Panc1 (cell line): ENCODE measurements around the gene TBC1D7. TPM values are rescaled to one million over a fixed set of nuclear protein-coding genes. Genes with fewer than 3 reads are reported as not detected.

Source experiments
- ATAC-seq: fragments of 200-7000 bp; cut with Tn5 transposase; 2 replicates; pipeline ENCODE4 v1.9.1; 2020; ENCODE audit warnings: mild to moderate bottlenecking, moderate library complexity
- BruUV-seq: library from RNA; stranded (reverse); fragments of 400-500 nt; replicated peaks from 2 replicates; lab custom pipeline; 2021; lab: Mats Ljungman, UMichigan
- CTCF ChIA-PET: fragments of 300-600 bp; sonication (Branson Sonifier 250); formaldehyde crosslinking; loops from one replicate; lab custom pipeline; 2022; ENCODE audit warnings: antibody characterized with exemption; lab: Charles Lee
- POLR2A ChIA-PET: fragments of 300-600 bp; sonication (Branson Sonifier 250); formaldehyde crosslinking; loops from one replicate; lab custom pipeline; 2022; ENCODE audit warnings: antibody characterized with exemption; lab: Charles Lee
- DNase-seq: peaks from one replicate; pipeline ENCODE4 v3.0.0-alpha.2; 2010; ENCODE audit warnings: low read depth, low spot score
- H3K27ac ChIP-seq: 2 replicates; pipeline ENCODE4 v1.5.1; 2011; ENCODE audit warnings: mild to moderate bottlenecking, low read length, inconsistent platforms
- H3K27me3 ChIP-seq: fragments of 200-500 bp; sonication (Bioruptor generic); 2 replicates; pipeline ENCODE4 v1.6.0; 2014; ENCODE audit warnings: low read length, inconsistent platforms; ENCODE audit not compliant: control insufficient read depth, insufficient read depth
- H3K36me3 ChIP-seq: fragments of 200-500 bp; sonication (Bioruptor generic); 2 replicates; pipeline ENCODE4 v1.5.1; 2014; ENCODE audit warnings: inconsistent platforms, mild to moderate bottlenecking, low read length, moderate library complexity; ENCODE audit not compliant: control insufficient read depth, insufficient read depth
- H3K4me1 ChIP-seq: 2 replicates; pipeline ENCODE4 v1.5.1; 2011; ENCODE audit warnings: inconsistent platforms, mild to moderate bottlenecking, low read length, moderate library complexity; ENCODE audit not compliant: control insufficient read depth, insufficient read depth
- H3K4me3 ChIP-seq, 2 experiments: 2 replicates each; pipeline ENCODE4 v1.5.1; 2011 to 2012; ENCODE audit warnings: low read depth in 2 of 2, low read length in 2 of 2, mild to moderate bottlenecking in 2 of 2, inconsistent platforms in 1 of 2, moderate library complexity in 1 of 2
- H3K9me3 ChIP-seq: fragments of 200-500 bp; sonication (Bioruptor generic); 2 replicates; pipeline ENCODE4 v1.5.1; 2014; ENCODE audit warnings: low read depth, mild to moderate bottlenecking, inconsistent platforms, low read length, moderate library complexity; ENCODE audit not compliant: control insufficient read depth, insufficient read depth
- POLR2AphosphoS5 ChIP-seq: IDR thresholded peaks from 2 replicates; pipeline ENCODE4 v1.6.1; 2012; ENCODE audit warnings: mild to moderate bottlenecking, low read depth, low read length, moderate library complexity
- REST ChIP-seq, 2 experiments: IDR thresholded peaks; 2 replicates each; pipeline ENCODE4 v1.6.1; 2011 to 2012; ENCODE audit warnings: low read depth in 2 of 2, control low read depth in 1 of 2, low read length in 1 of 2, mild to moderate bottlenecking in 1 of 2, moderate library complexity in 1 of 2; ENCODE audit not compliant: insufficient read depth in 1 of 2
- SIN3A ChIP-seq: IDR thresholded peaks from 2 replicates; pipeline ENCODE4 v1.6.1; 2012; ENCODE audit warnings: low read depth, mild to moderate bottlenecking, low read length, moderate library complexity, borderline replicate concordance; ENCODE audit not compliant: insufficient read depth
- TCF7L2 ChIP-seq: IDR thresholded peaks from 2 replicates; pipeline ENCODE4 v1.6.1; 2011; ENCODE audit warnings: mild to moderate bottlenecking, low read depth, low read length, inconsistent platforms
- in situ Hi-C: cut with HindIII; loops from 2 replicates; pipeline ENCODE4 v1.10.0; 2016; ENCODE audit warnings: low sequenced_read_pairs, low pct_unique_long_range_greater_than_20kb
- intact Hi-C: fragments of 100-400 bp; cut with micrococcal nuclease; formaldehyde crosslinking; loops from one replicate; pipeline ENCODE4 v1.10.0; 2022; ENCODE audit not compliant: unreplicated experiment
- total RNA-seq: library from RNA; stranded (reverse); gene quantifications from one replicate; pipeline ENCODE4 v1.2.1, GENCODE V29; 2021; ENCODE audit not compliant: unreplicated experiment
- TF ChIP-seq, protein P1 (sequence below): fragments of 450-650 bp; IDR thresholded peaks from 2 replicates; pipeline ENCODE4 v1.5.1; 2017; ENCODE audit warnings: mild to moderate bottlenecking

Gene TBC1D7
- total RNA-seq, 1 experiment from 2014 or later: 27.0 TPM

- no peak for TF ChIP-seq TCF7L2
- no peak for TF ChIP-seq SIN3A
- TF ChIP-seq REST (IDR thresholded peaks at IDR 0.05; ENCODE audit: insufficient read depth in 1 of 2, low read depth in 2 of 2, low read length in 1 of 2): no peak
- TF ChIP-seq, protein P1, sequence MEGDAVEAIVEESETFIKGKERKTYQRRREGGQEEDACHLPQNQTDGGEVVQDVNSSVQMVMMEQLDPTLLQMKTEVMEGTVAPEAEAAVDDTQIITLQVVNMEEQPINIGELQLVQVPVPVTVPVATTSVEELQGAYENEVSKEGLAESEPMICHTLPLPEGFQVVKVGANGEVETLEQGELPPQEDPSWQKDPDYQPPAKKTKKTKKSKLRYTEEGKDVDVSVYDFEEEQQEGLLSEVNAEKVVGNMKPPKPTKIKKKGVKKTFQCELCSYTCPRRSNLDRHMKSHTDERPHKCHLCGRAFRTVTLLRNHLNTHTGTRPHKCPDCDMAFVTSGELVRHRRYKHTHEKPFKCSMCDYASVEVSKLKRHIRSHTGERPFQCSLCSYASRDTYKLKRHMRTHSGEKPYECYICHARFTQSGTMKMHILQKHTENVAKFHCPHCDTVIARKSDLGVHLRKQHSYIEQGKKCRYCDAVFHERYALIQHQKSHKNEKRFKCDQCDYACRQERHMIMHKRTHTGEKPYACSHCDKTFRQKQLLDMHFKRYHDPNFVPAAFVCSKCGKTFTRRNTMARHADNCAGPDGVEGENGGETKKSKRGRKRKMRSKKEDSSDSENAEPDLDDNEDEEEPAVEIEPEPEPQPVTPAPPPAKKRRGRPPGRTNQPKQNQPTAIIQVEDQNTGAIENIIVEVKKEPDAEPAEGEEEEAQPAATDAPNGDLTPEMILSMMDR: no peak
- no peak for TF ChIP-seq POLR2AphosphoS5
- no peak overlapping the region for H3K4me3 ChIP-seq
- intact Hi-C loops: no loop called here
- CTCF ChIA-PET: no interaction called here
- BruUV-seq: no TSS peak
- POLR2A ChIA-PET: no interaction called here
- H3K9me3 ChIP-seq: no peaks in the 10 kb centered on the region
- in situ Hi-C loops: no loop called here
- ATAC-seq: no peak
- peaks cover 12% of the 10 kb centered on the region for H3K36me3 ChIP-seq
- no peaks in the 10 kb centered on the region for H3K27me3 ChIP-seq
- H3K4me1 ChIP-seq: no peaks in the 10 kb centered on the region
- DNase-seq: no peak
- no peak overlapping the region for H3K27ac ChIP-seq
Observed at GRCh38 chr6:13304101-13304500, 24.2 kb downstream of the TBC1D7 start.

- Histone ChIP-seq H3K9me3 (no peaks in the 10 kb centered on the region), H3K27ac (no peak overlapping the region), H3K4me3 (no peak overlapping the region), H3K36me3 (peaks cover 12% of the 10 kb centered on the region), H3K27me3 (no peaks in the 10 kb centered on the region), H3K4me1 (no peaks in the 10 kb centered on the region)
- TF ChIP-seq, protein P1: no peak
- no peak for TF ChIP-seq TCF7L2
- TF ChIP-seq SIN3A: no peak
- TF ChIP-seq POLR2AphosphoS5: no peak
- no peak for TF ChIP-seq REST (IDR thresholded peaks at IDR 0.05; ENCODE audit: insufficient read depth in 1 of 2, low read depth in 2 of 2, low read length in 1 of 2)
- ATAC-seq (no peak), DNase-seq (no peak)
- POLR2A ChIA-PET: no interaction called here
- CTCF ChIA-PET: no interaction called here
- in situ Hi-C loops (no loop called here), intact Hi-C loops (no loop called here)
- BruUV-seq: no TSS peak
Observed at GRCh38 chr6:13303668-13304017, 24.7 kb downstream of the TBC1D7 start.
